Measurements from ENCODE around the gene MOCS3.

The MOCS3 gene

DNA sequence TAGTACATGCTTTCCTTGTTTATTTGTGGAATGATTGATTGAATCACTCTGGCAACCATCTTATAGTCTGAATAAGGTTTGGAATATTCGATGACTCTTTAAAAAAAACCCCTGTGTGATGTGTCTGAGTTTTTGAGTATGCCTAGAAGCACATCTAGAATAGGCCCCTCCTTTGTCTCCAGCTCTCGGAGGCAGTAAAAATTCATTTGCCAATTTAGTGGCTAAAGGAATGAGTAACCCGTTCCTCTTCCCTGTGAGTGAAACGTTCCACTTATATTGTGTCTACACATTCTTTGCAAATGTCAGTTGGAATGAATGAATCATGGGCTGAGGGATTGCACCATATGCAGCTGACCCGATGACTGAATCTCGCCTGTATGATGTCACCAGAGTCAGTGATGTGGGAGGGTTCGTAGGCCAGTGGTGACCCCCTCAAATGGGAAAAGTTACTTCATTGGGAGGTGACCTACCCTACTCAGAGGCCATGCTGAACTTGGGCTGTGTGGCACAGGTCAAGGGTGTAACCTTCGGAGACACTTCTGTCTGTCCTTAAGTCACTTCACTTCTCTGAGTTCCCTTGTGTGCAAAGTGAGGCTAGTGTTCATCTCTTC, 21.6 kb downstream of the MOCS3 start:
- TF ChIP-seq, protein P1, sequence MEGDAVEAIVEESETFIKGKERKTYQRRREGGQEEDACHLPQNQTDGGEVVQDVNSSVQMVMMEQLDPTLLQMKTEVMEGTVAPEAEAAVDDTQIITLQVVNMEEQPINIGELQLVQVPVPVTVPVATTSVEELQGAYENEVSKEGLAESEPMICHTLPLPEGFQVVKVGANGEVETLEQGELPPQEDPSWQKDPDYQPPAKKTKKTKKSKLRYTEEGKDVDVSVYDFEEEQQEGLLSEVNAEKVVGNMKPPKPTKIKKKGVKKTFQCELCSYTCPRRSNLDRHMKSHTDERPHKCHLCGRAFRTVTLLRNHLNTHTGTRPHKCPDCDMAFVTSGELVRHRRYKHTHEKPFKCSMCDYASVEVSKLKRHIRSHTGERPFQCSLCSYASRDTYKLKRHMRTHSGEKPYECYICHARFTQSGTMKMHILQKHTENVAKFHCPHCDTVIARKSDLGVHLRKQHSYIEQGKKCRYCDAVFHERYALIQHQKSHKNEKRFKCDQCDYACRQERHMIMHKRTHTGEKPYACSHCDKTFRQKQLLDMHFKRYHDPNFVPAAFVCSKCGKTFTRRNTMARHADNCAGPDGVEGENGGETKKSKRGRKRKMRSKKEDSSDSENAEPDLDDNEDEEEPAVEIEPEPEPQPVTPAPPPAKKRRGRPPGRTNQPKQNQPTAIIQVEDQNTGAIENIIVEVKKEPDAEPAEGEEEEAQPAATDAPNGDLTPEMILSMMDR (IDR thresholded peaks at IDR 0.05): no peak

DNA sequence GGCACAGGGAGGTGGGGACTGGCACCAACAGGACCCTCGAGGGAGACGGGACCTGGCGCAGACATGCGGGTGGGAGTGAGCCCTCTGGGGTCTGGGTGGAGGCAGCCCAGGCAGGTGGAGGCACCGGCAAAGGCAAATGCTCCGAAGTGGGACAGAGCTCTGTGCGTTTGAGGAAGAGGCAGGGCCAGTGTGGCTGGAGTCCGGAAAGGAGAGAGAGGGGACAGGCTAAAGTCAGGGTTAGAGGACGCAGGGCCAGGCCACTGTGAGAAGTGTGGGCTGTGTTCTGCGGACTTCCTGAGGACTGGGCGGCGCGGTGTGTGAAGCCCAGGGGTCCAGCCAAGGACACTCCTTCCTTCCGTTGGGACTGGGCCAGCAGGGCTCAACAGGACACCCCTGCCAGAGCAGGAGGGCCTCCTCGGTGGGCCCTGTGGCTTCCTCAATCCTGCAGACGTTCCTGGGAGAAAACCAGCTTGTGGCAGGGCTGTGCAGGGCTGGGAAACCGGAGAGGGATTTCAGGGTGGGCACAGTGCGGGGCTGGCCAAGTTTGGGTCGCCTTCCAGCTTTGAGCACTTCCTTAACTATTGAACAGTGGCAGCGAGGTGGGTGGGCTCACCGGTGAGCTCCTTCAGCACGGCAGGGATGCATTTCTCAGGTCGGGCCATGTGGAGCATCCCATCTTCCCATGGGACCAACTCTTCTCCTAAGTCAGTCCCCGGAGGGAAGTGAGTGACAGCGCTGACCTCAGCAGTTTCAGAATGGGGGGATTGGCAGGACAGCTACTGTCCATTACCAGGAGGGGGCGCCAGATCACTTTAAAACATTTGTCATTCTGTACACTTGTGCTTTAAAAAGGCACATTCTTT, 22.5 kb downstream of the MOCS3 start:
- TF ChIP-seq, protein P1 (IDR thresholded peaks at IDR 0.05): peak; percentile 97

DNA sequence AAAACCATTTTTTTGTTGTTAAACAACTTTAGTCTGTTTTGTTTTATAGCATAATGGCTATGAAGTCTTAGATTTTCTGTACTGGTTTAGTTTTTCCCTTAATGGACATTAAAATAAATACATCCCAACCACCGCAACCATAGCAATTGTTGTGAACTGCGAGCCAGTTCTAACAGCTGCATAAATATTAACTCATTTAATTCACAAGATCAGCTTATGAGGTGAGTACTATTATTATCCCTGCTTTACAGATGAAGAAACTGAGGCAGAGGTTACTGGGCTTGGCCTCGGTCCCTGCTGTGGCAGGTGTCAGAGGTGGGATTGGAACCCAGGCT, 23.1 kb downstream of the MOCS3 start:
- TF ChIP-seq, protein P1 (IDR thresholded peaks at IDR 0.05): no peak

DNA sequence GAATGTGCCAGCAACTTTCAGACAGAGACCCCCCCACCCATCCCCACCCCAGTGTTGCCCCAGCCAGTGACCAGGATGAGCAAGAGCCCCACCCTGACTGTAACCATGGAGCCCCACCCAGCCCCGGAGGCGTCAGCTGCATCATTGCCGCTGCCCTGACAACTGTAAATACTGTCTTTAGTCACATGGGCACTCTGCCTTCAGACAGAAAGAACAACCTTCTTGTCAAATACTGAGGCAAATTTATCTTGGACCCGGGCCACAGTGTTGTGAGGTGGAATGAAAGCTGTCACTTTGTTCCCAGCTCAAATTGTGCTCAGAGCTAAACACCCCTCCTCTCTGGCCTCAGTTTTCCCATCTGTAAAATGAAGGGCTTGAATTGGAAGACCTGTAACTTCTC, 23.7 kb downstream of the MOCS3 start:
- TF ChIP-seq, protein P1 (IDR thresholded peaks at IDR 0.05): no peak

DNA sequence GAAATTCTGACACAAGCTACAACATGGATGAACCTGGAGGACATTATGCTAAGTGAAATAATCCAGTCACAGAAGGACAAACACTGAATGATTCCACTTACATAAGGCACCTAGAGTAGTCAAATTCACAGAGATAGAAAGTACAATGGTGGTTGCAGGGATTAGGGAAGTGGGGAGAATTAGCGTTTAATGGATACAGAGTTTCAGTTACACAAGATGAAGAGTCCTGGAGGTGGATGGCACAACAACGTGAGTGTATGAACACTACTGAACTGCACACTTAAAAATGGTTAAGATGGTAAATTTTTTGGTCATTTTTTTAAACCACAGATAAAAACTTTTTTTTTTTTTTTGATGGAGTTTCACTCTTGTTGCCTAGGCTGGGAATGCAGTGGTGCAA, 24.7 kb downstream of the MOCS3 start:
- TF ChIP-seq, protein P1 (IDR thresholded peaks at IDR 0.05): no peak

DNA sequence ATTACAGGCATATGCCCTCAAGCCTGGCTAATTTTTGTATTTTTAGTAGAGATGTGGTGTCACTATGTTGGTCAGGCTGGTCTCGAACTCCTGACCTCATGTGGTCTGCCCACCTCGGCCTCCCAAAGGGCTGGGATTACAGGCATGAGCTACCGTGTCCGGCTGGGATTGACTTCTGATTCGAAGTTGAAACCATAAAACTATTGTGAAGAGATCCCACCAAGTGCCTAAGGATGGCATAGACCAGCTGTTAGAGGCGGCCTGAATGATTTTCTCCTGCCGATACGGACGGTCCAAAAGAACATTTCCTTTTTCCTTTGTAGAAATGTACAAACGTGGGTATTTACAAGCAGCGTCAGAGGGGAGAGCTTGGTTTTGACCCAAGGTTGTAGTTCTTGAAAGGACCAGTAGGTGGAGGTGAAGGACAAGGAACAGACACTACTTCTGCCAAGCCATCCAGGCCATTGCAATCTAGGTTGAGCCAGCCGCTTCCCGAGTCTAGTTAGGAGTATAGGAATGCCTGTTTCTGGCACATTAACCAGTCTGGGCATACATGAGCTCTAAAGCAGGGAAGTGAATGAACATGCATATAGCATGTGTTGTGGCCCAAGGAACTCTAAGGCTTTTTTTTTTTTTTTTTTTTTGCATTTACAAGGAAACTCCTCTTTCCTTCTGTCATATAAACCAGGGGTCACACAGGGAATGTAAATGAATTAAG, 29.0 kb downstream of the MOCS3 start:
- TF ChIP-seq, protein P1 (IDR thresholded peaks at IDR 0.05): peak; percentile 84

DNA sequence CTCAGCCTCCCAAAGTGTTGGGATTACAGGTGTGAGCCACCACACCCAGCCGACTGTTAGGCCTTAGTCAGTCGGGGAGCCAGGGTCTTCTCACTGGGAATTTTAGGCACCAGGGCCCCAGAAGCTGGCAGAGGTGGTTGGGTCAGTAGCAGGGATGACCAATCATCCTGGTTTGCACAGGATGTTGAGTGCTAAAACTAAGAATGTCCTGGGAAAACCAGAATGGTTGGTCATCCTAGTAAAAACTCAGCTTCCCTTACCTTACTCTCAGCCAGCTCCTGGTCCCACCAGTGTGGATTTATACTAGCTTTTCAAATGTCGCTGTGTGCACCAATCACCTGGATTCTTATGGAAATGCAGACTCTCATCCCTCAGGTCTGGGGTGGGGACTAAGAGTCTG, 32.5 kb downstream of the MOCS3 start:
- TF ChIP-seq, protein P1 (IDR thresholded peaks at IDR 0.05): no peak

All from LNCAP (cell line).